Measurements from ENCODE around the gene SPARC. TPM values are rescaled to one million over a fixed set of nuclear protein-coding genes. Genes with fewer than 3 reads are reported as not detected.

SPARC gene
- total and polyA plus RNA-seq, 5 donors = 301 to 896 (median 492) TPM

- DNase-seq = peak; percentile 31 to 73 (median 71)
- 53% methylated on average over 12 of the region's 12 CpGs for WGBS
- intact Hi-C loops (cut with DNase I) = no loop called here
Observed at GRCh38 chr5:151622367-151623088, 64.2 kb downstream of the SPARC start.

GRCh38 chr5:151620461-151620840, 66.3 kb downstream of the SPARC start:
- intact Hi-C loops (cut with DNase I) = no loop called here
- 81% methylated on average over 6 of the region's 6 CpGs for WGBS
- Histone ChIP-seq H3K27me3 (ENCODE audit: control insufficient read depth, insufficient read depth) (no peaks in the 10 kb centered on the region), H3K4me3 (ENCODE audit: low read length) (no peak overlapping the region), H3K4me1 (ENCODE audit: control insufficient read depth, insufficient read depth, low read length) (peaks cover 6% of the 10 kb centered on the region), H3K9me3 (ENCODE audit: control insufficient read depth, low read length) (no peaks in the 10 kb centered on the region), H3K27ac (ENCODE audit: low read length) (no peak overlapping the region)
- DNase-seq (no peak), ATAC-seq (no peak)

More at GRCh38 chr5:151622367-151623088, 64.2 kb downstream of the SPARC start:
- H3K27ac ChIP-seq (ENCODE audit: low read length) = no peak overlapping the region
- H3K4me1 ChIP-seq (ENCODE audit: control insufficient read depth, insufficient read depth, low read length) = peaks cover 7% of the 10 kb centered on the region
- H3K27me3 ChIP-seq (ENCODE audit: control insufficient read depth, insufficient read depth) = no peaks in the 10 kb centered on the region
- ATAC-seq = peak; percentile 28 to 58
- H3K9me3 ChIP-seq (ENCODE audit: control insufficient read depth, low read length) = no peaks in the 10 kb centered on the region
- no peak overlapping the region for H3K4me3 ChIP-seq (ENCODE audit: low read length)

GRCh38 chr5:151619812-151620460, 66.8 kb downstream of the SPARC start:
- Histone ChIP-seq H3K27ac (ENCODE audit: low read length) (no peak overlapping the region), H3K9me3 (ENCODE audit: control insufficient read depth, low read length) (no peaks in the 10 kb centered on the region), H3K4me1 (ENCODE audit: control insufficient read depth, insufficient read depth, low read length) (peaks cover 6% of the 10 kb centered on the region), H3K27me3 (ENCODE audit: control insufficient read depth, insufficient read depth) (no peaks in the 10 kb centered on the region), H3K4me3 (ENCODE audit: low read length) (no peak overlapping the region)
- ATAC-seq = no peak
- intact Hi-C loops (cut with DNase I) = no loop called here
- no peak for DNase-seq
- WGBS = 65% methylated on average over 6 of the region's 6 CpGs

GRCh38 chr5:151618907-151619306, 67.8 kb downstream of the SPARC start:
- intact Hi-C loops (cut with DNase I) = no loop called here
- Histone ChIP-seq H3K27me3 (ENCODE audit: control insufficient read depth, insufficient read depth) (no peaks in the 10 kb centered on the region), H3K9me3 (ENCODE audit: control insufficient read depth, low read length) (no peaks in the 10 kb centered on the region)

GRCh38 chr5:151617841-151618710, 68.6 kb downstream of the SPARC start:
- Histone ChIP-seq H3K4me1 (ENCODE audit: control insufficient read depth, insufficient read depth, low read length) (peaks cover 5% of the 10 kb centered on the region), H3K27ac (ENCODE audit: low read length) (no peak overlapping the region), H3K4me3 (ENCODE audit: low read length) (no peak overlapping the region), H3K27me3 (ENCODE audit: control insufficient read depth, insufficient read depth) (no peaks in the 10 kb centered on the region), H3K9me3 (ENCODE audit: control insufficient read depth, low read length) (no peaks in the 10 kb centered on the region)
- DNase-seq (no peak), ATAC-seq (no peak)
- WGBS = 67% methylated on average over 3 of the region's 3 CpGs
- intact Hi-C loops (cut with DNase I) = no loop called here

More at GRCh38 chr5:151618907-151619306, 67.8 kb downstream of the SPARC start:
- H3K27ac ChIP-seq (ENCODE audit: low read length) = no peak overlapping the region
- H3K4me1 ChIP-seq (ENCODE audit: control insufficient read depth, insufficient read depth, low read length) = peaks cover 5% of the 10 kb centered on the region
- DNase-seq = no peak
- no peak overlapping the region for H3K4me3 ChIP-seq (ENCODE audit: low read length)
- ATAC-seq = no peak
- 49% methylated on average over 2 of the region's 2 CpGs for WGBS

GRCh38 chr5:151617383-151617840, 69.3 kb downstream of the SPARC start:
- no peak for ATAC-seq

GRCh38 chr5:151615431-151615830, 71.3 kb downstream of the SPARC start:
- ATAC-seq (no peak), DNase-seq (no peak)
- Histone ChIP-seq H3K4me3 (ENCODE audit: low read length) (no peak overlapping the region), H3K27ac (ENCODE audit: low read length) (no peak overlapping the region), H3K9me3 (ENCODE audit: control insufficient read depth, low read length) (no peaks in the 10 kb centered on the region), H3K4me1 (ENCODE audit: control insufficient read depth, insufficient read depth, low read length) (no peaks in the 10 kb centered on the region), H3K27me3 (ENCODE audit: control insufficient read depth, insufficient read depth) (no peaks in the 10 kb centered on the region)
- WGBS = 80% methylated on average over 4 of the region's 4 CpGs
- intact Hi-C loops (cut with DNase I) = no loop called here

More at GRCh38 chr5:151617383-151617840, 69.3 kb downstream of the SPARC start:
- 88% methylated on average over 6 of the region's 6 CpGs for WGBS
- Histone ChIP-seq H3K9me3 (ENCODE audit: control insufficient read depth, low read length) (no peaks in the 10 kb centered on the region), H3K4me3 (ENCODE audit: low read length) (no peak overlapping the region), H3K27ac (ENCODE audit: low read length) (no peak overlapping the region), H3K27me3 (ENCODE audit: control insufficient read depth, insufficient read depth) (no peaks in the 10 kb centered on the region), H3K4me1 (ENCODE audit: control insufficient read depth, insufficient read depth, low read length) (no peaks in the 10 kb centered on the region)
- no peak for DNase-seq
- intact Hi-C loops (cut with DNase I) = no loop called here

GRCh38 chr5:151614565-151614964, 72.2 kb downstream of the SPARC start:
- Histone ChIP-seq H3K4me1 (ENCODE audit: control insufficient read depth, insufficient read depth, low read length) (no peaks in the 10 kb centered on the region), H3K4me3 (ENCODE audit: low read length) (no peak overlapping the region), H3K9me3 (ENCODE audit: control insufficient read depth, low read length) (no peaks in the 10 kb centered on the region), H3K27ac (ENCODE audit: low read length) (no peak overlapping the region), H3K27me3 (ENCODE audit: control insufficient read depth, insufficient read depth) (no peaks in the 10 kb centered on the region)
- 70% methylated on average over 7 of the region's 7 CpGs for WGBS
- no peak for ATAC-seq
- DNase-seq = no peak
- intact Hi-C loops (cut with DNase I) = no loop called here

- intact Hi-C loops (cut with DNase I) = no loop called here
Observed at GRCh38 chr5:151612689-151613427, 73.9 kb downstream of the SPARC start.

GRCh38 chr5:151611127-151611775, 75.5 kb downstream of the SPARC start:
- intact Hi-C loops (cut with DNase I) = no loop called here
- Histone ChIP-seq H3K27ac (ENCODE audit: low read length) (no peak overlapping the region), H3K4me1 (ENCODE audit: control insufficient read depth, insufficient read depth, low read length) (no peaks in the 10 kb centered on the region), H3K9me3 (ENCODE audit: control insufficient read depth, low read length) (no peaks in the 10 kb centered on the region), H3K4me3 (ENCODE audit: low read length) (no peak overlapping the region), H3K27me3 (ENCODE audit: control insufficient read depth, insufficient read depth) (no peaks in the 10 kb centered on the region)
- ATAC-seq = no peak
- no peak for DNase-seq
- WGBS = 87% methylated on average over 8 of the region's 8 CpGs

More at GRCh38 chr5:151612689-151613427, 73.9 kb downstream of the SPARC start:
- no peak overlapping the region for H3K27ac ChIP-seq (ENCODE audit: low read length)
- no peak overlapping the region for H3K4me3 ChIP-seq (ENCODE audit: low read length)
- H3K9me3 ChIP-seq (ENCODE audit: control insufficient read depth, low read length) = no peaks in the 10 kb centered on the region
- 60% methylated on average over 8 of the region's 8 CpGs for WGBS
- DNase-seq = no peak
- no peak for ATAC-seq
- no peaks in the 10 kb centered on the region for H3K4me1 ChIP-seq (ENCODE audit: control insufficient read depth, insufficient read depth, low read length)
- H3K27me3 ChIP-seq (ENCODE audit: control insufficient read depth, insufficient read depth) = no peaks in the 10 kb centered on the region

Measured in right cardiac atrium (tissue), 5 donors.